NB4 (cell line): Measurements from ENCODE around the gene DLEC1.

ENCODE experiments used
- DNase-seq: peaks from one replicate; pipeline ENCODE4 v3.0.0; 2010; ENCODE audit warnings: low read depth
- H3K4me3 ChIP-seq: one replicate; pipeline ENCODE4 v1.5.1; 2011; ENCODE audit warnings: mild to moderate bottlenecking, low read depth, low read length, moderate library complexity
- MYC ChIP-seq: IDR thresholded peaks from 2 replicates; pipeline ENCODE4 v1.6.1; 2011; ENCODE audit warnings: low read depth, low read length
- POLR2A ChIP-seq: IDR thresholded peaks from 2 replicates; pipeline ENCODE4 v1.6.1; 2011; ENCODE audit warnings: mild to moderate bottlenecking; ENCODE audit not compliant: insufficient read length; ENCODE audit errors: extremely low read depth
- TF ChIP-seq, protein P1 (sequence below): IDR thresholded peaks from one replicate; pipeline ENCODE4 v1.5.1; 2012; ENCODE audit warnings: low read depth, low read length
- TF ChIP-seq, protein P2 (sequence below): IDR thresholded peaks from 2 replicates; pipeline ENCODE4 v1.6.1; 2011; ENCODE audit warnings: low read depth, low read length

Gene DLEC1

DNA sequence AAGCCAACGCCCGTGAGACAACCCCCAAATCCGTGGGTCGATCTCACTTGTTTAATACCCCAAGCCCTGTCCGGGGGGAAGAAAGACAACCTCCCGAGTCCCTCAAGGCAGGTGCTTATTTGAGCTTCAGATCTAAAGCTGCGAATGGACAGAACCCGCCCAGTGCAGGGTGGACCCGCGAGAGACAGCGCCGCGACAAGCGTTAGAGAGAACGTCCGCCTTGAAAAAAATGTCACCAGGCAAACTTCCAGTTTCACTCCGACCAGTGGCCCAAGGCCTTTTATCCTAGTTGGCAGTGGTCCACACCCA is 125.6 kb downstream of the DLEC1 start:
- no peak for DNase-seq

DNA sequence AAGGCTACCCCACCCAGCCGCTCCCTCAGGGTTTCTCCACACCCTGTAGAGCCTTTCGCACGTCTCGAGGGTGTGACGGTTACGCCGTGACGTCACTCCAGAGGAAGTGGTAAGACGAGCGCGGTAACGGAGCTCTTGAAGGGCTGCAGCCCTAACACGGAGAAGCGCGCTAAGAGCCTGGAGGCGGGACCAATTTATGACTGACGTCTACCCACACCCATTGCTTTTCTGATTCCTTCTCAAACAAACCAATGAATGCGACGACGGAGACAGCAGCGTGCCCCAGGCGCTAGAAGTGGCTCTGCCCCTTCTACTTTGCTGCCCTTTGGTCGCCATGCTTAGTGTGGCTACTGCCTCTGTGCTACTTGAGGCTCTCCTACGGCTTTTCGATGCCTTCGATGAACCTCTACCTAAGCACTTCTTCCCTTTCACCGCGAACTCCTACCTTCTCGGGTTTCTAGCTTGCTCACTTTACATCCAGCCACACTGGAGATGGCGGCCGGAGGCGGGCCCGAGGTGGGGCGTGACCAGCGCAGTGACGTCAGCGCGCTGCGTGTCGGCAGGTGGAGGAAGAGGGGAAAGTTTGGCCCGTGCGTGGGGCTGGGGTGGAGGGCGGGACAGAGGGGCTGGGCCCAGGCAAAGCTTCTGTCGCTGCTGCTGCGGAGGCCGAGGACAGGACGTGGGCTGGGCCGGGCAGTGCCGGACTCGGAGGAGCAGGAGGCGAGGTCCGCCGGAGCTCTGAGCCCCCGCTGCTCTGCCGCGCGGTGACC is 126.1 kb downstream of the DLEC1 start, which contains the start of gene OXSR1:
Gene OXSR1 (plus strand): TSS at position 586 of the 770 bp plus-strand sequence. CDS start 340 bp downstream, outside the sequence.
- TF ChIP-seq, protein P1, sequence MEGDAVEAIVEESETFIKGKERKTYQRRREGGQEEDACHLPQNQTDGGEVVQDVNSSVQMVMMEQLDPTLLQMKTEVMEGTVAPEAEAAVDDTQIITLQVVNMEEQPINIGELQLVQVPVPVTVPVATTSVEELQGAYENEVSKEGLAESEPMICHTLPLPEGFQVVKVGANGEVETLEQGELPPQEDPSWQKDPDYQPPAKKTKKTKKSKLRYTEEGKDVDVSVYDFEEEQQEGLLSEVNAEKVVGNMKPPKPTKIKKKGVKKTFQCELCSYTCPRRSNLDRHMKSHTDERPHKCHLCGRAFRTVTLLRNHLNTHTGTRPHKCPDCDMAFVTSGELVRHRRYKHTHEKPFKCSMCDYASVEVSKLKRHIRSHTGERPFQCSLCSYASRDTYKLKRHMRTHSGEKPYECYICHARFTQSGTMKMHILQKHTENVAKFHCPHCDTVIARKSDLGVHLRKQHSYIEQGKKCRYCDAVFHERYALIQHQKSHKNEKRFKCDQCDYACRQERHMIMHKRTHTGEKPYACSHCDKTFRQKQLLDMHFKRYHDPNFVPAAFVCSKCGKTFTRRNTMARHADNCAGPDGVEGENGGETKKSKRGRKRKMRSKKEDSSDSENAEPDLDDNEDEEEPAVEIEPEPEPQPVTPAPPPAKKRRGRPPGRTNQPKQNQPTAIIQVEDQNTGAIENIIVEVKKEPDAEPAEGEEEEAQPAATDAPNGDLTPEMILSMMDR, result no peak
- TF ChIP-seq MYC, result peak; percentile 84
- peak; percentile 70 for TF ChIP-seq POLR2A
- TF ChIP-seq, protein P2, sequence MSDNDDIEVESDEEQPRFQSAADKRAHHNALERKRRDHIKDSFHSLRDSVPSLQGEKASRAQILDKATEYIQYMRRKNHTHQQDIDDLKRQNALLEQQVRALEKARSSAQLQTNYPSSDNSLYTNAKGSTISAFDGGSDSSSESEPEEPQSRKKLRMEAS, result peak; percentile 69
- peak; percentile 100 for DNase-seq

More for the DNA sequence above, 125.6 kb downstream of the DLEC1 start:
- TF ChIP-seq, protein P1, result no peak
- TF ChIP-seq MYC (no peak), POLR2A (no peak)
- TF ChIP-seq, protein P2, result no peak
- H3K4me3 ChIP-seq, result peak overlapping the region; percentile 88

DNA sequence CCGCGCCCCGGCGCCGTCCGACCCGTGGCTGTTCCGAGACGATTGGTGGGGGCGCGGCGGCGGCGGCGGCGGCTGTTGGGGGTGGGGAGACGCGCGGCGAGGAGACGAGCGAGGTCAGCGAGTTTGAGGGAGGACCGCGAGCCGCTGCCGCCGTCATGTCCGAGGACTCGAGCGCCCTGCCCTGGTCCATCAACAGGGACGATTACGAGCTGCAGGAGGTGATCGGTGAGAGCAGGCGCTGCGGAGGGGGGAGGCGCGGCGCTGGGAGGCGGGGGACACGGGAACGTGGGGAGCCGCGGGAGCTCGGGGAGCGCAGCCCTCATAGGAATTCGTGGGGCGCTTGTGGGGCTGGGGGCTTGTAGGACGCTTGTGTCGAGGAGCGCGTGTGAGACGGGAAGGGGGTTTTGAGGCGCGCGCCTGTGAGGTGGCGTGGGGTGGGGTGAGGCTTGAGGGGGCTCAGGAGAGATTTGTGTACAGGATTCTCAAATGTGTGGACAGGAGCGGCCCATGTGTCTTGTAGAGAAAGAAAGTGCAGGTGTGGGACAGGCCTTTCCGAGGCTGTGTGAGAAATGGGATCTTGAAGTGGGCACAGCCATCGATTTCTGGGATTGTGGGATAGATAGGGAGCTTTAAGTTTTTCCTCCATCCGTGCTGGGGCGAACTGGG is 126.8 kb downstream of the DLEC1 start:
- peak overlapping the region; percentile 88 for H3K4me3 ChIP-seq
- no peak for TF ChIP-seq POLR2A
- 0 out of 2 replicates have a peak, but pooled peaks have one; percentile 8 for TF ChIP-seq MYC
- TF ChIP-seq, protein P2, result no peak; the same call in 1 of the 2 replicates
- TF ChIP-seq, protein P1, result no peak
- DNase-seq, result no peak

More for the DNA sequence above, 126.1 kb downstream of the DLEC1 start, which contains the start of gene OXSR1:
- peak within 1 kb of the TSS; percentile 88 for H3K4me3 ChIP-seq

DNA sequence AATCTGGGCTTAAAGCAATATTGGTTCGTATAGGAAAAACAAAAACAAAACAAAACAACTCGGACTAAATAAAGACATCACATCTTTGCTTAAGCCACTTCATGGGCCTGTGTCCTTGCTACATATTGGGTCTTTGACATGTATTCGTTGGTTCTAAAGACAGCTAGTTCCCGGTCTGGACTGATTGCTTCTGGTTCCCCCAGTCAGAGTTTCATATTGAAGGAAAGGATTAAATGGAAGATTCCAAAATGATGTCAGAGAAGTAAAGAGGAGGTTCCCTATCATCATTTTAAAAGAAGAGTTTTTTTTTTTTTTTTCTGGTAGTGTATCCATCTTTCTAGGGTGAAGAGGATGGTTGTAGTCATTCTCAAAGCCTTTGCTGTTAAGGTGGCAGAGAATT is 128.6 kb downstream of the DLEC1 start:
- TF ChIP-seq MYC (no peak), POLR2A (no peak)
- TF ChIP-seq, protein P1, result no peak
- TF ChIP-seq, protein P2, result no peak
- no peak for DNase-seq
- H3K4me3 ChIP-seq, result no peak overlapping the region

DNA sequence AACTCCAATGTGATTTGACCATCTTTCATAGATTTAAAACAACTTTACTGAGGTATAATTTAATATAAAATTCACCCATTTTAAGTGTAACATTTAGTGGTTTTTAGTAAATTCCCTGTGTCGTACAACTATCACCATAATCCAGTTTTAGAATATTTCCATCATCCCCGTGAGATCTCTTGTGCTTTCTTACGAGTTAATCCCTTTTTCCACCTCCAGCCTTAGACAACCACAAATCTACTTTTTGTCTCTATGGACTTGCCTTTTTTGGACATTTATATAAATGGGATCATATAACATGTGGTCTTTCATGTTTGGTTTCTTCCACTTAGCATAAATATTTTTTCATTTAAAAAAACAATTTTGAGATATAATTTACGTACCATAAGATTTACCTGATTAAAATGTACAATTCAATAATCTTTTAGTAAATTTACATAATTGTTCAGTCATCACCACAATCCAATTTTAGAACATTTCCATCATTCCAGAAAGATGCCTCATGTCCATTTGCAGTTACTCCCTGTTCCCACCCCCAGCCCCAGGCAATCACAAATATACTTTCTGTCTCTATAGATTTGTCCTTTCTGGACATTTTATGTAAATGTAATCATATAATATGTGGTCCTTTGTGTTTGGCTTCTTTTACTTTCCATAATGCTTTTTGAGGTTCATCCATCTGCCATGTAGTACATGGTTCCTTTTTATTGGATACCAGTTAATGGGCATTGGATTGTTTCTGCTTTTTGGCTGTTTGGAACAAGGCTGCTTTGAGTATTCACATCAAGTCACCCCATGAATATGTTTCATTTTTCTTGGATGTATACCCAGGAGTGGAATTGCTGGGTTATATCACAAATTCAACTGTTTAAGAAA is 129.4 kb downstream of the DLEC1 start:
- no peak overlapping the region for H3K4me3 ChIP-seq
- DNase-seq, result no peak
- TF ChIP-seq MYC, result no peak
